Activated CD8-positive, alpha-beta T cell treated with anti-CD3 and anti-CD28 coated beads for 36 hours (primary cell): ENCODE measurements around the gene CSNK2A2. TPM values are rescaled to one million over a fixed set of nuclear protein-coding genes. Genes with fewer than 3 reads are reported as not detected.

ENCODE experiments used
- ATAC-seq: fragments of 200-7000 bp; cut with Tn5 transposase; one replicate; pipeline ENCODE4 v1.10.0; 2021; ENCODE audit warnings: mild to moderate bottlenecking, moderate library complexity
- CTCF ChIA-PET: fragments of 350-600 bp; sonication (Branson Sonifier 250); formaldehyde crosslinking; loops from one replicate; lab custom pipeline; 2021; ENCODE audit warnings: antibody characterized with exemption; lab: Charles Lee
- POLR2A ChIA-PET: fragments of 350-600 bp; sonication (Branson Sonifier 250); formaldehyde crosslinking; loops from one replicate; lab custom pipeline; 2021; ENCODE audit warnings: antibody characterized with exemption; lab: Charles Lee
- DNase-seq: peaks from one replicate; pipeline ENCODE4 v3.0.0-alpha.2; 2020
- H3K27ac Mint-ChIP-seq: one replicate; pipeline ENCODE4 v1.8.0; 2021; ENCODE audit warnings: mild to moderate bottlenecking, mixed read lengths
- H3K27me3 Mint-ChIP-seq: one replicate; pipeline ENCODE4 v1.8.0; 2021; ENCODE audit warnings: mixed read lengths
- H3K36me3 Mint-ChIP-seq: one replicate; pipeline ENCODE4 v1.8.0; 2021; ENCODE audit warnings: low read depth, mixed read lengths
- H3K4me1 Mint-ChIP-seq: one replicate; pipeline ENCODE4 v1.8.0; 2021; ENCODE audit warnings: low read depth, mixed read lengths
- H3K4me3 Mint-ChIP-seq: one replicate; pipeline ENCODE4 v1.8.0; 2021; ENCODE audit warnings: mild to moderate bottlenecking, moderate library complexity, mixed read lengths
- H3K9me3 Mint-ChIP-seq: one replicate; pipeline ENCODE4 v1.8.0; 2021; ENCODE audit warnings: mixed read lengths
- intact Hi-C: fragments of 100-400 bp; cut with micrococcal nuclease; formaldehyde crosslinking; loops from one replicate; pipeline ENCODE4 v1.10.0; 2022
- total RNA-seq, 2 experiments: library from RNA; stranded (reverse); gene quantifications; one replicate each; pipeline ENCODE4 v1.2.3, GENCODE V29; 2021
- TF ChIP-seq, protein P1 (sequence below): fragments of 200-600 bp; IDR thresholded peaks from one replicate; pipeline ENCODE4 v1.8.0; 2022; ENCODE audit warnings: antibody characterized with exemption, mild to moderate bottlenecking

Gene CSNK2A2
- total RNA-seq, result 10 to 100 TPM; 97.5 to 99.0 TPM

- Mint-ChIP-seq H3K27me3 (peaks cover 7% of the 10 kb centered on the region), H3K36me3 (peaks cover 25% of the 10 kb centered on the region), H3K4me1 (peaks cover 40% of the 10 kb centered on the region), H3K9me3 (no peaks in the 10 kb centered on the region), H3K27ac (peak within 1 kb of the TSS; percentile 80), H3K4me3 (peak within 1 kb of the TSS; percentile 96)
- TF ChIP-seq, protein P1, sequence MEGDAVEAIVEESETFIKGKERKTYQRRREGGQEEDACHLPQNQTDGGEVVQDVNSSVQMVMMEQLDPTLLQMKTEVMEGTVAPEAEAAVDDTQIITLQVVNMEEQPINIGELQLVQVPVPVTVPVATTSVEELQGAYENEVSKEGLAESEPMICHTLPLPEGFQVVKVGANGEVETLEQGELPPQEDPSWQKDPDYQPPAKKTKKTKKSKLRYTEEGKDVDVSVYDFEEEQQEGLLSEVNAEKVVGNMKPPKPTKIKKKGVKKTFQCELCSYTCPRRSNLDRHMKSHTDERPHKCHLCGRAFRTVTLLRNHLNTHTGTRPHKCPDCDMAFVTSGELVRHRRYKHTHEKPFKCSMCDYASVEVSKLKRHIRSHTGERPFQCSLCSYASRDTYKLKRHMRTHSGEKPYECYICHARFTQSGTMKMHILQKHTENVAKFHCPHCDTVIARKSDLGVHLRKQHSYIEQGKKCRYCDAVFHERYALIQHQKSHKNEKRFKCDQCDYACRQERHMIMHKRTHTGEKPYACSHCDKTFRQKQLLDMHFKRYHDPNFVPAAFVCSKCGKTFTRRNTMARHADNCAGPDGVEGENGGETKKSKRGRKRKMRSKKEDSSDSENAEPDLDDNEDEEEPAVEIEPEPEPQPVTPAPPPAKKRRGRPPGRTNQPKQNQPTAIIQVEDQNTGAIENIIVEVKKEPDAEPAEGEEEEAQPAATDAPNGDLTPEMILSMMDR, result peak; percentile 11
- ATAC-seq (peak; percentile 94), DNase-seq (peak; percentile 67)
- ChIA-PET CTCF (interaction anchor here (0.7 kb wide), 2 partner anchors 9 to 10 kb away, joined by 3 to 4 read pairs; no protein-coding TSS in a partner anchor), POLR2A (interaction anchor here (1.0 kb wide), 1 partner anchor 9 kb away, joined by 3 read pairs; no protein-coding TSS in a partner anchor)
- intact Hi-C loops, result no loop called here
Measured at GRCh38 chr16:58198022-58198683, at the start of gene CSNK2A2. CSNK2A2 (minus strand) TSS chr16:58198106; CDS start chr16:58197736, 370 bp downstream.

DNA sequence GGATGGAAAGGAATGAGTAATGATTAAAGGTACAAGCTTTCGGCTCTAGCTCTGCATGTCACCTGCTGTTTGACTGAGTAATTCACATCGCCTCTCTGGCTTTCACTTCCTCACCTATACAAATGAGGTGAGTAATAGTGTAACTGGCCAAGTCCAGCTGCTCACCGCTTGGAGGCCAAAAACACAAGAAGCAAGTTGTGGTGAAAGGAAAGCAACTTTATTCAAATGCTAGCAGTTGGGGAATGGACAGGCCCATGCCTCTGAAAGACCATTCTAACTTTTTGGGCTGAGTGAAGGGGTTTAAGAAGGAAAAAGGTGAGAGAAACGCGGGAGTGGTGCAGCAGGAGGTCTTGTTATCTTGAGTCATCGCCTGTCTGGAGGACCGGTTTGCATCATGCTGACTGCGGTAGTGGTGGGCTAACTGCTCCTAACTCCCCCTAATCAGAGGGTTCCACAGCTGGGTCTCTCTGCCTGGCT, 45.7 kb upstream of the CSNK2A2 start:
- POLR2A ChIA-PET, result no interaction called here
- TF ChIP-seq, protein P1, result no peak
- Mint-ChIP-seq H3K36me3 (no peaks in the 10 kb centered on the region), H3K27ac (no peak overlapping the region), H3K4me3 (no peak overlapping the region), H3K4me1 (peaks cover 2% of the 10 kb centered on the region), H3K27me3 (peaks cover 27% of the 10 kb centered on the region), H3K9me3 (no peaks in the 10 kb centered on the region)
- ATAC-seq (peak; percentile 66), DNase-seq (peak; percentile 14)
- CTCF ChIA-PET, result interaction anchor here (1.0 to 1.2 kb wide), 2 partner anchors 56 to 93 kb away, joined by 3 to 4 read pairs; no protein-coding TSS in a partner anchor
- intact Hi-C loops, result no loop called here

DNA sequence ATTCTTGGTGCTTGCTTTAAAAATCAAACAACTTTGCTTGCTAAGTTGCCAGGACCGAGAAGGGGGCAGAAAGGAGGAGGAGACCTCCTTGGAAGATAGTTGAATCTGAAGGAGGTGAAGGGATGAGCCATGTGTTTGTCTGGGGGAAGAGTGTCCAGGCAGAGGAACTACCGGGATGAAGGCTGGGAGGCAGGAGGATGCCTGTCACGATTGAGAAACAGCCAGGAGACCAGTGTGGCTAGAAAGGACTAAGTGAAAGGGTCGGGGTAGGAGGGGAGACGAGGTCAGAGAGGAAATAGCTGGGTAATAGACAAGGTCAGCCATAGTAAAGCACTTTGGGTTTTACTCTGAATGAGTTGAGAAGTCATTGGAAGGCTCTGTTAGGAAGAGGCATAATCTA, 38.9 kb upstream of the CSNK2A2 start:
- CTCF ChIA-PET, result no interaction called here
- H3K27ac Mint-ChIP-seq, result no peak overlapping the region
- POLR2A ChIA-PET, result no interaction called here
- H3K4me1 Mint-ChIP-seq, result peaks cover 12% of the 10 kb centered on the region
- intact Hi-C loops, result no loop called here
- TF ChIP-seq, protein P1, result no peak
- ATAC-seq, result no peak
- H3K27me3 Mint-ChIP-seq, result peaks cover 26% of the 10 kb centered on the region
- peak overlapping the region; percentile 81 for H3K4me3 Mint-ChIP-seq
- H3K9me3 Mint-ChIP-seq, result no peaks in the 10 kb centered on the region
- no peaks in the 10 kb centered on the region for H3K36me3 Mint-ChIP-seq
- DNase-seq, result no peak

DNA sequence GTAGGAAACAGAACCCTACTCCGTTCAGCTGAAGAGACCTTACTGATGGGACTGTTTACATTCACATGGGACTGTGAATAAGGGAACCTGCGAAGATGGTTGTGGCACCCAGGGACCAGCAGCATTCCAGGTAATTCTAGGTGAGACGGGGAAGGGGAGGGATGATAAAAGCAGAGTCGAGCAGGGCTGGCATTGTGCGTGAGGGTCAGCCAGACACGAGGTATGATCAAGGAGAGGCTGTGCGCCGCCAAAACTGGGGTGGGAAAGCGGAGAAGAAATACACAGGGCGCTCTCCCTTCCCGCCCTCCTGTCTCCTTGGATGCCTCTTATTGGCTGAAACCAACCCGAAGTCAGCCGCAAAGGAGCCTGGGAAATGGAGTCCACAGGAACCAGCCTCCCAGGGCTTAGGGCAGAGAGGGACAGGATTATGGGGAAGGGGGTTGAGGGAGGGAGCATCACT, 38.4 kb upstream of the CSNK2A2 start:
- Mint-ChIP-seq H3K9me3 (no peaks in the 10 kb centered on the region), H3K4me1 (peaks cover 12% of the 10 kb centered on the region), H3K27ac (no peak overlapping the region), H3K27me3 (peaks cover 25% of the 10 kb centered on the region), H3K36me3 (no peaks in the 10 kb centered on the region), H3K4me3 (peak overlapping the region; percentile 81)
- peak; percentile 99 for ATAC-seq
- ChIA-PET CTCF (no interaction called here), POLR2A (interaction anchor here (1.2 kb wide), 1 partner anchor 13 kb away, joined by 5 read pairs; a partner anchor contains a TSS)
- DNase-seq, result peak; percentile 83
- intact Hi-C loops, result no loop called here
- TF ChIP-seq, protein P1, result no peak

GRCh38 chr16:58235663-58236062, 37.8 kb upstream of the CSNK2A2 start:
- no peak overlapping the region for H3K27ac Mint-ChIP-seq
- DNase-seq, result no peak
- no peaks in the 10 kb centered on the region for H3K36me3 Mint-ChIP-seq
- POLR2A ChIA-PET, result interaction anchor here (1.2 kb wide), 1 partner anchor 14 kb away, joined by 5 read pairs; a partner anchor contains a TSS
- H3K4me3 Mint-ChIP-seq, result peak overlapping the region; percentile 81
- peaks cover 25% of the 10 kb centered on the region for H3K27me3 Mint-ChIP-seq
- TF ChIP-seq, protein P1, result no peak
- H3K4me1 Mint-ChIP-seq, result peaks cover 12% of the 10 kb centered on the region
- intact Hi-C loops, result no loop called here
- CTCF ChIA-PET, result no interaction called here
- no peak for ATAC-seq
- H3K9me3 Mint-ChIP-seq, result no peaks in the 10 kb centered on the region
